CD4-positive, alpha-beta T cell treated with Interleukin-15 for 4 hours (primary cell): ENCODE measurements around the gene ZNF613.
A peak's percentile ranks its signal among the peaks of the same experiment; 100 is the strongest.
"Not testable (repeated sequence)": the region's sequence is repeated elsewhere in the genome, so short reads cannot be mapped to it uniquely, and the experiment has no call there.

Source experiments
- DNase-seq: peaks from one replicate; pipeline ENCODE4 v3.0.0-alpha.2; 2020; ENCODE audit warnings: low spot score

The ZNF613 gene

DNA sequence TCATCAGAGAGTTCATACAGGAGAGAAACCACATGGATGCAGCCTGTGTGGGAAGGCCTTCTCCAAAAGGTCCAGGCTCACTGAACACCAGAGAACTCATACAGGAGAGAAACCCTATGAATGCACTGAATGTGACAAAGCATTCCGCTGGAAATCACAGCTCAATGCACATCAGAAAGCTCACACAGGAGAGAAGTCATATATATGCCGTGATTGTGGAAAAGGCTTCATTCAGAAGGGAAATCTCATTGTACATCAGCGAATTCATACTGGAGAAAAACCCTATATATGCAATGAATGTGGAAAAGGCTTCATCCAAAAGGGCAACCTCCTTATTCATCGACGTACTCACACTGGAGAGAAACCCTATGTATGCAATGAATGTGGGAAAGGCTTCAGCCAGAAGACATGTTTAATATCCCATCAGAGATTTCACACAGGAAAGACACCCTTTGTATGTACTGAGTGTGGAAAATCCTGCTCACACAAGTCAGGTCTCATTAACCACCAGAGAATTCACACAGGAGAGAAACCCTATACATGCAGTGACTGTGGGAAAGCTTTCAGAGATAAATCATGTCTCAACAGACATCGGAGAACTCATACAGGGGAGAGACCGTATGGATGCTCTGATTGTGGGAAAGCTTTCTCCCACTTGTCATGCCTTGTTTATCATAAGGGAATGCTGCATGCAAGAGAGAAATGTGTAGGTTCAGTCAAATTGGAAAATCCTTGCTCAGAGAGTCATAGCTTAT lies 17.7 kb downstream of the ZNF613 start:
- no peak for DNase-seq

- DNase-seq: no peak
Measured at GRCh38 chr19:51946602-51947001, 19.3 kb downstream of the ZNF613 start.

DNA sequence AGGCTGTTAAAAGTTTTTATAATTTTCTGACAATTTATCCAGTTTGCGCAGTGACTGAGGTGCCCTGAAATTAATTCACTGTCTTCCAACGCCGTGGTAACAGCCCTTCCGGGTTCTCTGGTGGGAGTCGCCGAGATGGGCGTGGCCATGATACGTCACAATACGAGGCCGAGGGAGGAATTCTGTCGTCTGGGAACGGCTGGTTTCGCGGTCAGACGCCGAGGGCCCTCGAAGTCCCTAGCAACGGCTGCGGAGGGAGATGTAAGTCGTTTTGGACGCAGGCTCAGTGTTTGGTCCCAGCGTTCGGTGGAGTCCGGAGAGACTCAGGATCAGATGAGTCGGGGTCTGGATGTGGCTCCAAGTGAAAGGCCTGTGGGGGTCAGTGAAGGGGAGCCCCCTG lies 21.7 kb downstream of the ZNF613 start:
- DNase-seq: no peak

DNA sequence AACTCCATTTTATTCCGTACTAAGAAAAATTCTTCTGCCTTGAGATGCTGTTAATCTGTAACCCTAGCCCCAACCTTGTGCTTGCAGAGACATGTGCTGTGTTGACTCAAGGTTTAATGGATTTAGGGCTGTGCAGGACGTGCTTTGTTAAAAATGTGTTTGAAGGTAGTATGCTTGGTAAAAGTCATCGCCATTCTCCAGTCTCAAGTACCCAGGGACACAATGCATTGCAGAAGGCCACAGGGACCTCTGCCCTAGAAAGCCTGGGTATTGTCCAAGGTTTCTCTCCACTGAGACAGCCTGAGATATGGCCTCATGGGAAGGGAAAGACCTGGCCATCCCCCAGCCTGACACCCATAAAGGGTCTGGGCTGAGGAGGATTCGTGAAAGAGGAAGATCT lies 30.6 kb downstream of the ZNF613 start:
- DNase-seq: not testable (repeated sequence)

- no peak for DNase-seq
Measured at GRCh38 chr19:51959791-51960190, 32.5 kb downstream of the ZNF613 start.

- not testable (repeated sequence) for DNase-seq
Measured at GRCh38 chr19:51960621-51961233, 33.5 kb downstream of the ZNF613 start.

GRCh38 chr19:51965583-51965982 lies 38.3 kb downstream of the ZNF613 start:
- DNase-seq: no peak

DNA sequence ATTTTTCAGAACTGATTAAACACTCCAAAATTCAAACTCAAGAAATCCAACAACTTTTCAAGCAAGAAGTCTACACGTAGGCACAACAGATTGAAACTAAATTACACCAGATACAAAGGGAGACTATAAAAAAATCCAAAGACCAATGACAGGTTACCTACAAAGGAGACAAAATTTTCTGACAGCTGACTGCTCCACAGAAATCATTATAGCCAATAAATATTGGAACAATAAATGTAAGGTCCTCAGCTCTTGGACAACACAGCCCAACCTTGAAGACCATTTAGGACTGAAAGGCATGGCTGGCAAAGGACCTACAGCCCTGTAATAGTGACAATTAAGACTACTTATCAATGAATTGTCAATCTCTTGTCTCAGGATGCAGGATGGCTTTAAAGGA lies 43.4 kb downstream of the ZNF613 start:
- DNase-seq: no peak

DNA sequence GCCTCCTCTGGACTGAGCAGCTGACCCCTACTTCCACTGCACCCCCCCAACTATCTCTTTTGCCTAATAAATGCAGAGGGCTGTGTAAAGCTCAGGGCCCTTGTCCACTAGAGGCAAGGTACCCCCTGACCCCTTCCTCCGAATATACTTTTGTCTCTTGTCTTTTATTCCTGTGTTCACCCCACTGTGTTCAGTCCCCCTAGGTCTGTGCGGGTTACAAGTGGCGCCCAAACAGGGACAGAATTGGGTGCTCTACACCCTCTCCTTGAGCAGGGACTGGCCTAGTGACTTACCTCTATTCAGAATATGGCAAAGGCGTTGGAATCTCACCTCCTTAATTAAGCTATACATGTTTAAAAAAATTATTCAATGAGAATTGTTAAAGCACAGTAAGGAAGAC lies 44.4 kb downstream of the ZNF613 start:
- DNase-seq: peak; percentile 12

GRCh38 chr19:51975787-51976186 lies 48.5 kb downstream of the ZNF613 start:
- not testable (repeated sequence) for DNase-seq

GRCh38 chr19:51976852-51977251 lies 49.6 kb downstream of the ZNF613 start:
- no peak for DNase-seq

- no peak for DNase-seq
Measured at GRCh38 chr19:51977346-51977745, 50.1 kb downstream of the ZNF613 start.

GRCh38 chr19:51978882-51979281 lies 51.6 kb downstream of the ZNF613 start:
- no peak for DNase-seq

DNA sequence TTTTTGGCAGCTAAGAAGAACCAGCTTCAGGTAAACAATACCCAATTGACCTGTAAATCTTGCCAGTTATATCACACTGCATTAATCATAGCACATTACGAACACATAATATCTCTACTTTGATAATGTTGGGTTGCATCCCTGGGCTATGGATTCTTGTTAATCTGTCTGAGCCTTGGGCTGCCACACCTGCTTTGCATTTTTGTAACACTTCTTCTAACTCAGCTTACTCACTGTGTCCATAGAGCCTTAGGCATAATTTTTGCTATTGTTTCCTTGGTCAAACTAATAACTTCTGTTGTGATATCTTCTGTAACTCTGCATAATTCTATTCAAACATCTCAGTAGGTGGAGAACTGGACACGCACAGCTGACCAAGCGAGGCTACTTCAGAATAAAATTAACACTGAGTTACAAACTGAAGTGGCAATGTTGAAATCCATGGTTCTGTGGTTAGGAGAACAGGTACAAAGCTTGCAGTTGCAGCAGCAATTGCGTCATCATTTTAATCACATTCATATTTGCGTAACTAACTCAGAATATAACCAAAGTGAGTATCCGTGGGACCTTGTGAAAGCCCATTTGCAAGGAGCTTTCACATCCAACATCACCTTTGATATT lies 53.0 kb downstream of the ZNF613 start:
- DNase-seq: no peak

DNA sequence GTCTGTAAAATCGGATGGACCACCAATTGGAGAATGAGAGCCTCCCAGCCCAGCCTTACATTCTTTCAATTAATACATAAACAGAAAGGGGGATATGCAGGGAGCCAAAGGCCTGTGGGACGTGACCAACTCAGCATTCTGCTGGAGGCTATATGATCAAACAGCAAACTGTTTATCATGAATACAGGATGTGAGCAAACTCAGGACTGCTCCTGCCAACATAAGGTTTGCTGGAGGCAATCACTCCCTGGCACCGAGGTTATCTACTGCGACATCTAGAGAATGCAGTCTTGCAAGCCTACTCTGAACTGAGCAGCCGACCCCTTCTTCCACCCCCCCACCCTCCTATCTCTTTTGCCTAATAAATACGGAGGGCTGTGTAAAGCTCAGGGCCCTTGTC lies 53.7 kb downstream of the ZNF613 start:
- DNase-seq: not testable (repeated sequence)

DNA sequence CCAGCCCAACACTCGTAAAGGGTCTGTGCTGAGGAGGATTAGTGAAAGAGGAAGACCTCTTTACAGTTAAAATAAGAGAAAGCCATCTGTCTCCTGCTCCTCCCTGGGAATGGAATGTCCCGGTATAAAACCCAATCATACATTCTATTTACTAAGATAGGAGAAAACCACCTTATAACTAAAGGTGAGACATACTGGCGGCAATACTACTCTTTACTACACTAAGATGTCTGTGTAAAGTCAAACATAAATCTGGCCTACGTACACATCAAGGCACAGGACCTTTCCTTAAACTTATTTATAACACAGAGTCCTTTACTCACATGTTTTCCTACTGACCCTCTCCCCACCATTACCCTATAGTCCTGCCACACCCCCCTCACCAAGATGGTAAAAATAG lies 56.1 kb downstream of the ZNF613 start:
- DNase-seq: no peak

DNA sequence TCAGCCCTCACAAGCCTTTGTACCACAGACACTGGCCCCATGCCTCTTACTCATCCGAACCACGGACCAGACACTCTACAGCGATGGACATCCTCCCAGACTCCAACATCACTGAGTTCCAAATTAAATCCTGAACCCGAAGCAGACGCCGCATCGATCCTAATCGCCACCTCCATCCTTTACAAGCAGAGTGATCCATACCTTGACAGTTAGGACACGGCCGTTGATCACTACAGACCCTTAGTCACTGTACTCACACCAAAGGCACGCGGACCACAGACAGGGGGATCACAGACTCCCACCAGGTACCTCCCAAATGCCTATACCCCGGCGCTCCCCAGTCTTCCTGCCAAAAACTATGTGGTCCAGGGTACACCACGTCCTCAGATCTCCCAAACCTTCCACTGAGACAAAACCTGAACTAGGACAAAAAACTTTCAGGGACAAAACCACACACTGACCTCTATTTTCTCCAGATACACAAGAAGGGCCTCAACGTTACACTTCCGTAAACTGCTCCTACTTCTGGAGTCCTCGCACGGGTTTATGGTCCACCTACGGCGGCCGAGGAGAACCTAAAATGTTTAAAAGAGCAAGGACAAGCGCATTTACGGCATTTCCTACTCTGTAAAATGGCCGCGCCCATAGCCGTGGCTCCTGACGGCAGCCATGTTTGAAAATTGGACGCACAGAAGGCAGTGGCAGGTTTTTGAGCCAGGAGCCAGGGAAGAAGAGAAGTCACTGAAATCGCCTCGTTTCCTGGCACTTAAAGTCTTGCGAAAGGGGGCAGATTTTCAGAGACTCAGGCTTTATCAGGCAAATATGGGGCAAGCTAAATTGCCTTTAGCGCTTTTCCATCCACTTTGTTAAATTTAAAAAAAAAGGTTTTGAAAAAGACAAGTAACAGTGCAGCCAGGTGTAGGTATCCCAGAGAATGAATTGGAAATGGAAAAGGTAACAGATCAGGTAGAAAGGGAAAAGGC lies 59.3 kb downstream of the ZNF613 start, which contains the start of gene ZNF350:
Gene ZNF350, minus strand, starts transcription at position 532 of the 983 bp plus-strand sequence. CDS start 12,480 bp downstream, outside the sequence.
- DNase-seq: peak; percentile 94

DNA sequence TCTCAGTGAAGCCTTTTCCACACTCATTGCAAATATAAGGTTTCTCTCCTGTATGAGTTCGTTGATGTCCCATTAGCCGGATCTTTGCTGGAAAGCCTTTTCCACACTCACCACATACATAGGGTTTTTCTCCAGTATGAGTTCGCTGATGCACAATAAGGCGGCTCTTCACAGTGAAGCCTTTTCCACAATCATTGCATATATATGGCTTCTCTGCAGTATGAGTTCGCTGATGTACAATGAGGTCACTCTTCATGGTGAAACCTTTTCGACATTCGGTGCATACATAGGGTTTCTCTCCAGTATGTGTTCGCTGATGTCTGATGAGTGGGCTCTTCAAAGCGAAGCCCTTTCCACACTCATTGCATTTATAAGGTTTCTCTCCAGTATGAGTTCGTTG lies 66.2 kb downstream of the ZNF613 start:
- DNase-seq: no peak

- DNase-seq: no peak
Measured at GRCh38 chr19:51994048-51994644, 66.9 kb downstream of the ZNF613 start.
